Osteoblast (primary cell): ENCODE results near the gene NPHS1. TPM values are rescaled to one million over a fixed set of nuclear protein-coding genes. Genes with fewer than 3 reads are reported as not detected.

ENCODE experiments used
- DNase-seq: peaks from one replicate; pipeline ENCODE4 v3.0.0; 2011; ENCODE audit warnings: low spot score, mixed read lengths; ENCODE audit not compliant: insufficient read length; ENCODE audit errors: missing footprints
- H2AFZ ChIP-seq: 2 replicates; pipeline ENCODE4 v1.6.0; 2011; ENCODE audit warnings: mild to moderate bottlenecking, low read length
- H3K27ac ChIP-seq: 2 replicates; pipeline ENCODE4 v1.5.1; 2011; ENCODE audit warnings: mild to moderate bottlenecking, low read depth, low read length, moderate library complexity
- H3K27me3 ChIP-seq: 2 replicates; pipeline ENCODE4 v1.6.0; 2012; ENCODE audit warnings: mild to moderate bottlenecking, control low read depth, inconsistent platforms, low read length, moderate library complexity; ENCODE audit not compliant: insufficient read depth
- H3K36me3 ChIP-seq: 2 replicates; pipeline ENCODE4 v1.5.1; 2011; ENCODE audit warnings: mild to moderate bottlenecking, low read length, control low read depth, moderate library complexity; ENCODE audit not compliant: insufficient read depth
- H3K4me1 ChIP-seq: 2 replicates; pipeline ENCODE4 v1.5.1; 2011; ENCODE audit warnings: mild to moderate bottlenecking, low read length, control low read depth, moderate library complexity; ENCODE audit not compliant: insufficient read depth
- H3K4me2 ChIP-seq: 2 replicates; pipeline ENCODE4 v1.6.0; 2011; ENCODE audit warnings: mild to moderate bottlenecking, low read length; ENCODE audit not compliant: insufficient read depth
- H3K4me3 ChIP-seq: fragments of 200-600 bp; sonication (generic); 3 replicates; pipeline ENCODE4 v1.5.1; 2012; ENCODE audit warnings: mild to moderate bottlenecking, low read length, inconsistent platforms; ENCODE audit not compliant: insufficient read depth
- H3K79me2 ChIP-seq: 2 replicates; pipeline ENCODE4 v1.6.0; 2012; ENCODE audit warnings: mild to moderate bottlenecking, low read length, control low read depth, inconsistent platforms; ENCODE audit not compliant: insufficient read depth
- H3K9me3 ChIP-seq: 2 replicates; pipeline ENCODE4 v1.5.1; 2011; ENCODE audit warnings: low read depth, low read length, control low read depth
- H4K20me1 ChIP-seq: 2 replicates; pipeline ENCODE4 v1.6.0; 2012; ENCODE audit warnings: mild to moderate bottlenecking, low read length, control low read depth; ENCODE audit not compliant: insufficient read depth
- CTCF ChIP-seq: IDR thresholded peaks from 2 replicates; pipeline ENCODE4 v1.5.1; 2011; ENCODE audit warnings: mild to moderate bottlenecking, low read depth, low read length, moderate library complexity; ENCODE audit errors: extremely low read depth
- total RNA-seq: library from RNA; depleted of rRNA; stranded (reverse); fragments of >200 nt; gene quantifications from 2 replicates; pipeline ENCODE4 v1.2.3, GENCODE V29; 2012

The NPHS1 gene
- total RNA-seq, 1 donor: not detected

DNA sequence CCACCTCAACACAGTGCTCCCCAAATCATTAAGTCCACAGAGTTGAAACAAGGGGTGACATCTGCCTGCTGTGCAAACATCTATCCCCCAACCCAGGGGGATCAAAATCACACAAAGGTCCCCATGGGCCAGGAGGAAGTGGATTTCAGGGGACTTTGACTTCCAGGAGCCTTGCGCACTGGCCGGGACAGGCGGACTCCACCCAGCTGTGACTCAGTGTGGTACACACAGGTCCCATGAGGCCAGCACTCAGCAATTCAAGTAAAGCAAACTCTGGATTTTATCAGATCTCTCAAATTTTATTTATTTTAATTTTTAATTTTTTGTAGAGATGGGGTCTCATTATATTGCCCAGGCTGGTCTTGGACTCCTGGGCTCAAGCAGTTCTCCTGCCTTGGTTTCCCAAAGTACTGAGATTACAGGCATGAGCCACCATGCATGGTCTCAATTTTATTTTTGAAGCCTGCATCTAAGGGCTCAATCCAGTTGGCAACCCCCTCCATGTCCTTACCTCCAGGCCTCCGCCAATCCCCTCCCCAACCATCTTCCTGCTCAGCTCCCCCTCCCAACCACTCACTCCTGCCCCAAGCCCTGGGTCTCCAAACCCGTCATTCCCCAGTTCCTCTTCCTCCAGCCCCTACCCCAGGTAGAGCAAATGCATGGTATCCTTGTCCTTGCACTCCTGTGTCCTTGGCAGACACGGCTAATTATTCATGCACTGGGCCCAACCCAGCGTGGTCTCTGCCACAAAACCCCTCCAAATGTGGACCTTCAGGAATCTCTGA lies 58.7 kb downstream of the NPHS1 start:
- TF ChIP-seq CTCF: no peak
- Histone ChIP-seq H3K4me1 (peaks cover 2% of the 10 kb centered on the region), H3K4me3 (no peak overlapping the region), H3K4me2 (no peak overlapping the region), H3K27ac (no peak overlapping the region), H3K79me2 (no peaks in the 10 kb centered on the region), H3K36me3 (no peaks in the 10 kb centered on the region), H4K20me1 (no peaks in the 10 kb centered on the region), H2AFZ (no peak overlapping the region), H3K9me3 (no peaks in the 10 kb centered on the region), H3K27me3 (peaks cover 33% of the 10 kb centered on the region)
- peak; percentile 99 for DNase-seq

DNA sequence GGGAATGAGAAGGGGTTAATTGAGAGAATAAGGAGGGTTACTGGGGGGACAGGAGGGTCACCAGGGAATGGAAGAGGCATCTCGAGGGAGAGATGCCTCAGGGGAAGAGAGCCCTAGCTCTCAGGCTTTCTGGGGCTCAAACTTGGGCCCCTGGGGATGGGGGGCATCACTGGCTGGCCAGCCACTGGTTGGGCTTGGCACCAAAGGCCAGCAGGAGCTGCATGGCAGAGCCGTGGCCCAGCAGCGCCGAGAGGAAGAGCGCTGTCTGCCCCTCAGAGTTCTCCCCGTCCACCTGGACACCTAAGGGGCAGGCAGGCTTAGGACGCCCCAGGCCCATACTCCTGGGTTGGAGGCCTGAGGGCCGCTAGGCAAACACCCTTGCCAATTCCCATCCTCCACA lies 59.4 kb downstream of the NPHS1 start:
- Histone ChIP-seq H3K4me3 (no peak overlapping the region), H3K4me2 (no peak overlapping the region), H3K79me2 (no peaks in the 10 kb centered on the region), H4K20me1 (no peaks in the 10 kb centered on the region), H3K36me3 (no peaks in the 10 kb centered on the region), H3K4me1 (peaks cover 2% of the 10 kb centered on the region), H2AFZ (no peak overlapping the region), H3K9me3 (no peaks in the 10 kb centered on the region), H3K27me3 (peaks cover 28% of the 10 kb centered on the region), H3K27ac (no peak overlapping the region)
- no peak for TF ChIP-seq CTCF
- no peak for DNase-seq

DNA sequence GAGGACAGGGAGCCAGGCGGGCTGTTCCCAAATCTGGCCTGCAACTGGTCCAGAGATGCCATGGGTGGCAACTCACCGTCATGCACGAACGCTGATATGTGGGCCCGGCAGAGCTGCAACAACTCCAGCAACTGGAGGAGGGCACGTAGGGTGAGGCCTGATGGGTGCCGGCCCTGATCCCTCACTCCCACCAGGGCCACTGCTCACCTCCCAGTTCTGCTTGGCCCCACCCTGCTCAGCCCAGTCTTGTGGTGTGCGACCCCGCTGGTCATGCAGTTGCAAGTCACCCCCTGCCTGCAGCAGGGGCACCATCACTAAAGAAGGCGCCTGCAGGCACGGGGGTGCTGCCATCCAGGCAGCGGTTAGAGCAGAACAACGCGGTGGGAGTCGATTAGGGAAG lies 60.0 kb downstream of the NPHS1 start:
- peaks cover 2% of the 10 kb centered on the region for H3K4me1 ChIP-seq
- no peaks in the 10 kb centered on the region for H3K9me3 ChIP-seq
- H2AFZ ChIP-seq: no peak overlapping the region
- no peak overlapping the region for H3K4me2 ChIP-seq
- no peaks in the 10 kb centered on the region for H4K20me1 ChIP-seq
- H3K36me3 ChIP-seq: no peaks in the 10 kb centered on the region
- no peaks in the 10 kb centered on the region for H3K79me2 ChIP-seq
- no peak overlapping the region for H3K4me3 ChIP-seq
- no peak overlapping the region for H3K27ac ChIP-seq
- TF ChIP-seq CTCF: no peak
- peaks cover 24% of the 10 kb centered on the region for H3K27me3 ChIP-seq
- peak; percentile 71 for DNase-seq

DNA sequence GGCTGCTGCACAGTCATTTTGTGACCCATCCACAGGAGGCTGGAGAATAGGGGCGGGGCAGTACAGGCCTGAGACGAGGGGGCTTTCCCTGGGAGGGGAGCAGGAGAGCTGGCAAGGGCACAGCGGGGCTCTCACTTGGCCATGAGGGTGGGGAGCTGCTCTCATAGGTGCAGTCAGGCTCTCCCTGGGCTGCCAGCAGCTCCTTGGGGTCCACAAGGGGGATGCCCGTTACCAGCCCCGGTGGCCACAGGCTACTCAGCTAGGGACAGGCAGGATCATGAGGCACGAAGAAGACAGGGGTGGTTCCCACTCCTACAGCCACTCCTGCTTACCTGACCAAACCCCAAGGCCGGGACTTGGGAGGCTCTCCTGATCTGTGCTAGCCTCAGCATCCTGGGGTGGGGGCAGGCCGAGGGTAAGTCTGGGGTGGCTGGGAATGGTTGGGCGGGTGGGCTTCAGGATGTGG lies 60.5 kb downstream of the NPHS1 start:
- no peak overlapping the region for H3K4me3 ChIP-seq
- no peak for TF ChIP-seq CTCF

More for the DNA sequence above, 60.5 kb downstream of the NPHS1 start:
- Histone ChIP-seq H3K4me2 (no peak overlapping the region), H3K27me3 (peaks cover 20% of the 10 kb centered on the region), H3K4me1 (peaks cover 2% of the 10 kb centered on the region), H3K79me2 (no peaks in the 10 kb centered on the region), H3K9me3 (no peaks in the 10 kb centered on the region), H3K36me3 (no peaks in the 10 kb centered on the region), H3K27ac (no peak overlapping the region), H2AFZ (no peak overlapping the region), H4K20me1 (no peaks in the 10 kb centered on the region)
- DNase-seq: peak; percentile 62
